MCF 10A (cell line): ENCODE results near the gene RPGRIP1L. TPM values are rescaled to one million over a fixed set of nuclear protein-coding genes. Genes with fewer than 3 reads are reported as not detected.

Experiments used
- BruUV-seq: library from RNA; stranded (reverse); fragments of 400-500 nt; replicated peaks from 2 replicates; lab custom pipeline; 2021; lab: Mats Ljungman, UMichigan
- CTCF ChIA-PET: fragments of 300-600 bp; sonication (Branson Sonifier 250); formaldehyde crosslinking; extraction: SDS; loops from one replicate; lab custom pipeline; 2021; ENCODE audit warnings: antibody characterized with exemption, inconsistent platforms; lab: Yijun Ruan, JAX
- POLR2A ChIA-PET: fragments of 300-600, 350-650 bp; sonication (Branson Sonifier 250); formaldehyde crosslinking; extraction: SDS; loops from one replicate; lab custom pipeline; 2020; ENCODE audit warnings: antibody characterized with exemption, inconsistent platforms; lab: Yijun Ruan, JAX
- DNase-seq: peaks from one replicate; pipeline ENCODE4 v3.0.0-alpha.2; 2018; ENCODE audit not compliant: unreplicated experiment
- H3K27ac Mint-ChIP-seq: one replicate; pipeline ENCODE4 v1.8.0; 2022; ENCODE audit warnings: mild to moderate bottlenecking, low read depth, mixed read lengths; ENCODE audit not compliant: unreplicated experiment
- H3K27me3 Mint-ChIP-seq: one replicate; pipeline ENCODE4 v1.8.0; 2022; ENCODE audit warnings: mixed read lengths; ENCODE audit not compliant: insufficient read depth, unreplicated experiment
- H3K36me3 Mint-ChIP-seq: one replicate; pipeline ENCODE4 v1.8.0; 2022; ENCODE audit warnings: mild to moderate bottlenecking, moderate library complexity, mixed read lengths; ENCODE audit not compliant: insufficient read depth, unreplicated experiment
- H3K4me1 Mint-ChIP-seq: one replicate; pipeline ENCODE4 v1.8.0; 2022; ENCODE audit warnings: mixed read lengths; ENCODE audit not compliant: insufficient read depth, unreplicated experiment
- H3K4me3 Mint-ChIP-seq: one replicate; pipeline ENCODE4 v1.8.0; 2022; ENCODE audit warnings: mild to moderate bottlenecking, moderate library complexity, mixed read lengths; ENCODE audit not compliant: unreplicated experiment
- H3K9me3 Mint-ChIP-seq: one replicate; pipeline ENCODE4 v1.8.0; 2022; ENCODE audit warnings: mixed read lengths; ENCODE audit not compliant: unreplicated experiment
- CTCF ChIP-seq: fragments of 200-600 bp; IDR thresholded peaks from one replicate; pipeline ENCODE4 v1.8.0; 2022; ENCODE audit warnings: antibody characterized with exemption, mild to moderate bottlenecking; ENCODE audit not compliant: unreplicated experiment
- intact Hi-C: fragments of 100-400 bp; cut with micrococcal nuclease; formaldehyde crosslinking; loops from 2 replicates; pipeline ENCODE4 v1.14.1; 2022
- total RNA-seq: library from RNA; stranded (reverse); gene quantifications from 2 replicates; pipeline ENCODE4 v1.2.3, GENCODE V29; 2022

RPGRIP1L gene
- total RNA-seq, 1 experiment from 2014 or later, result 13.4 TPM

GRCh38 chr16:53642094-53642493 lies 61.6 kb downstream of the RPGRIP1L start:
- Mint-ChIP-seq H3K27me3 (no peaks in the 10 kb centered on the region), H3K36me3 (peaks cover 33% of the 10 kb centered on the region), H3K27ac (no peak overlapping the region), H3K4me1 (peaks cover 6% of the 10 kb centered on the region), H3K4me3 (no peak overlapping the region), H3K9me3 (peaks cover 10% of the 10 kb centered on the region)
- no TSS peak for BruUV-seq
- TF ChIP-seq CTCF, result no peak
- DNase-seq, result peak; percentile 33
- CTCF ChIA-PET, result interaction anchor here (0.7 to 1.4 kb wide), 2 partner anchors 23 to 28 kb away, joined by 3 to 4 read pairs; no protein-coding TSS in a partner anchor
- POLR2A ChIA-PET, result no interaction called here
- intact Hi-C loops, result no loop called here

- TF ChIP-seq CTCF, result no peak
- peaks cover 31% of the 10 kb centered on the region for H3K36me3 Mint-ChIP-seq
- no TSS peak for BruUV-seq
- H3K9me3 Mint-ChIP-seq, result no peaks in the 10 kb centered on the region
- ChIA-PET POLR2A (no interaction called here), CTCF (no interaction called here)
- H3K27ac Mint-ChIP-seq, result no peak overlapping the region
- H3K4me3 Mint-ChIP-seq, result no peak overlapping the region
- intact Hi-C loops, result no loop called here
- H3K4me1 Mint-ChIP-seq, result no peaks in the 10 kb centered on the region
- H3K27me3 Mint-ChIP-seq, result no peaks in the 10 kb centered on the region
- no peak for DNase-seq
Measured at GRCh38 chr16:53636978-53637377, 66.7 kb downstream of the RPGRIP1L start.

- ChIA-PET POLR2A (no interaction called here), CTCF (no interaction called here)
- Mint-ChIP-seq H3K27ac (no peak overlapping the region), H3K27me3 (no peaks in the 10 kb centered on the region), H3K4me3 (no peak overlapping the region), H3K9me3 (no peaks in the 10 kb centered on the region), H3K4me1 (no peaks in the 10 kb centered on the region), H3K36me3 (peaks cover 24% of the 10 kb centered on the region)
- no TSS peak for BruUV-seq
- intact Hi-C loops, result no loop called here
- TF ChIP-seq CTCF, result no peak
- no peak for DNase-seq
Measured at GRCh38 chr16:53632526-53632925, 71.1 kb downstream of the RPGRIP1L start.

- H3K4me1 Mint-ChIP-seq, result no peaks in the 10 kb centered on the region
- intact Hi-C loops, result no loop called here
- H3K9me3 Mint-ChIP-seq, result no peaks in the 10 kb centered on the region
- H3K36me3 Mint-ChIP-seq, result peaks cover 24% of the 10 kb centered on the region
- BruUV-seq, result no TSS peak
- no peak overlapping the region for H3K4me3 Mint-ChIP-seq
- TF ChIP-seq CTCF, result no peak
- CTCF ChIA-PET, result interaction anchor here (0.6 to 0.7 kb wide), 2 partner anchors 364 to 570 kb away, joined by 3 to 6 read pairs; no protein-coding TSS in a partner anchor
- no peak for DNase-seq
- POLR2A ChIA-PET, result no interaction called here
- no peaks in the 10 kb centered on the region for H3K27me3 Mint-ChIP-seq
- H3K27ac Mint-ChIP-seq, result no peak overlapping the region
Measured at GRCh38 chr16:53631236-53632025, 72.2 kb downstream of the RPGRIP1L start.
